Vagina (tissue), 2 donors: Measurements from ENCODE around the gene SCGB1D1.

ENCODE experiments used
- CTCF ChIP-seq, 3 experiments: fragments of 450-650 bp in 2 of 3; fragments of 200-600 bp in 1 of 3; sonication (generic) in 1 of 3; IDR thresholded peaks; one replicate each; pipeline ENCODE4 v1.5.1; 2017 to 2019; ENCODE audit warnings: antibody characterized with exemption in 3 of 3, mild to moderate bottlenecking in 2 of 3, moderate library complexity in 2 of 3
- POLR2A ChIP-seq, 2 donors: fragments of 450-650 bp; IDR thresholded peaks; one replicate each; pipeline ENCODE4 v1.6.1; 2017; ENCODE audit warnings: antibody characterized with exemption in 2 of 2, mild to moderate bottlenecking in 2 of 2, moderate library complexity in 2 of 2
- POLR2AphosphoS5 ChIP-seq, 2 donors: sonication (generic); formaldehyde crosslinking; IDR thresholded peaks; one replicate each; pipeline ENCODE4 v1.9.0; 2017; ENCODE audit warnings: antibody characterized with exemption in 2 of 2, mild to moderate bottlenecking in 2 of 2, low read depth in 1 of 2; ENCODE audit not compliant: insufficient read depth in 1 of 2

DNA sequence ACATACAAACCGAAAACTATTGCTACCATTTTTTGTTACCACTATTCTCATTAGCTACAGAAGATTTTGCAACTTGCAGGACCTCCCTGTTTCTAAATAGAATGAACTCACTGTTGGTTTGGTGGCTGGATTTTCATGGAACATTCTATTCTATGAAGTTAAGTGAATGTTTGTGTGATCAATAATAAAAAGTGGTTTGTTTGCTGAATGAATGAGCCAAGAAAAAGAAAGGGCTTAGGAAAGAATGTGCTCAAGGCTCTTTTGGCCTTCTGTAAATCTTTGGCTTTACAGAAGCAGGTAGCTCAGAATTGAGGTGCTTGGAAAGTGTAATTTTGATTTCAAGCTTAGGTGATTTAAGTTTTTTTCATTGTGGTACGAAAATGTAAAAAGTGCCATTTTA lies 46.2 kb downstream of the SCGB1D1 start:
- TF ChIP-seq CTCF (IDR thresholded peaks at IDR 0.05) (no peak), POLR2AphosphoS5 (IDR thresholded peaks at IDR 0.05; ENCODE audit: insufficient read depth in 1 of 2, low read depth in 1 of 2) (no peak), POLR2A (IDR thresholded peaks at IDR 0.05) (no peak)
